HFFc6 (cell line): Measurements from ENCODE around the gene CXCL5. TPM values are rescaled to one million over a fixed set of nuclear protein-coding genes. Genes with fewer than 3 reads are reported as not detected.

Experiments
- DNase-seq: peaks from one replicate; pipeline ENCODE4 v3.0.0-alpha.2; 2018
- H3K27ac Mint-ChIP-seq: 2 replicates; pipeline ENCODE4 v1.8.0; 2020; ENCODE audit warnings: mild to moderate bottlenecking, mixed read lengths
- H3K27me3 Mint-ChIP-seq: 2 replicates; pipeline ENCODE4 v1.8.0; 2021; ENCODE audit warnings: mild to moderate bottlenecking, moderate library complexity, mixed read lengths; ENCODE audit not compliant: insufficient read depth
- H3K36me3 Mint-ChIP-seq: 2 replicates; pipeline ENCODE4 v1.8.0; 2021; ENCODE audit warnings: low read depth, mixed read lengths
- H3K4me1 Mint-ChIP-seq: 2 replicates; pipeline ENCODE4 v1.8.0; 2020; ENCODE audit warnings: low read depth, mixed read lengths
- H3K4me3 Mint-ChIP-seq: 2 replicates; pipeline ENCODE4 v1.8.0; 2020; ENCODE audit warnings: mild to moderate bottlenecking, moderate library complexity, mixed read lengths
- H3K9me3 Mint-ChIP-seq: 2 replicates; pipeline ENCODE4 v1.8.0; 2020; ENCODE audit warnings: mild to moderate bottlenecking, mixed read lengths
- CTCF ChIP-seq: fragments of 200-600 bp; sonication (generic); IDR thresholded peaks from 2 replicates; pipeline ENCODE4 v1.5.0; 2021; ENCODE audit warnings: antibody characterized with exemption, mild to moderate bottlenecking
- total RNA-seq, 6 experiments: library from RNA; stranded (reverse); fragmentation: NEBNext Ultra II Directional; extraction: Animal tissue kit (Norgen Biotek cat#: 25700); gene quantifications; 2 replicates in 1 of 6; 3 replicates in 5 of 6; pipeline ENCODE4 v1.2.3, GENCODE V29; 2021

Gene CXCL5
- total RNA-seq, 6 experiments from 2014 or later, result 0.07 to 0.17 (median 0.14) TPM; not detected in 3

GRCh38 chr4:73990988-73991741, 7.3 kb downstream of the CXCL5 start:
- no peaks in the 10 kb centered on the region for H3K4me1 Mint-ChIP-seq
- peaks cover 7% of the 10 kb centered on the region; the same call in 1 of the 2 replicates for H3K27me3 Mint-ChIP-seq
- no peaks in the 10 kb centered on the region for H3K9me3 Mint-ChIP-seq
- no peak overlapping the region for H3K27ac Mint-ChIP-seq
- H3K4me3 Mint-ChIP-seq, result no peak overlapping the region
- no peak for DNase-seq
- no peaks in the 10 kb centered on the region for H3K36me3 Mint-ChIP-seq
- no peak for TF ChIP-seq CTCF

- Mint-ChIP-seq H3K27me3 (peaks cover 6% of the 10 kb centered on the region; the same call in 1 of the 2 replicates), H3K36me3 (no peaks in the 10 kb centered on the region), H3K4me3 (no peak overlapping the region), H3K4me1 (no peaks in the 10 kb centered on the region), H3K27ac (no peak overlapping the region), H3K9me3 (no peaks in the 10 kb centered on the region)
- DNase-seq, result no peak
- no peak for TF ChIP-seq CTCF
These were observed 8.5 kb downstream of the CXCL5 start for GRCh38 chr4:73989928-73990327.

- no peak for TF ChIP-seq CTCF
- no peak overlapping the region for H3K4me3 Mint-ChIP-seq
- no peaks in the 10 kb centered on the region for H3K4me1 Mint-ChIP-seq
- H3K27me3 Mint-ChIP-seq, result peaks cover 4% of the 10 kb centered on the region; the same call in 1 of the 2 replicates
- DNase-seq, result no peak
- no peaks in the 10 kb centered on the region for H3K9me3 Mint-ChIP-seq
- H3K36me3 Mint-ChIP-seq, result no peaks in the 10 kb centered on the region
- no peak overlapping the region for H3K27ac Mint-ChIP-seq
These were observed 9.4 kb downstream of the CXCL5 start for GRCh38 chr4:73989031-73989430.

- Mint-ChIP-seq H3K9me3 (no peaks in the 10 kb centered on the region), H3K36me3 (no peaks in the 10 kb centered on the region), H3K4me3 (no peak within 1 kb of the TSS), H3K27ac (no peak within 1 kb of the TSS), H3K27me3 (peaks cover 4% of the 10 kb centered on the region; the same call in 1 of the 2 replicates), H3K4me1 (no peaks in the 10 kb centered on the region)
- TF ChIP-seq CTCF, result no peak
- no peak for DNase-seq
These were observed 10.4 kb downstream of the CXCL5 start, which contains the start of gene PPBP for GRCh38 chr4:73988061-73988460. PPBP (minus strand) TSS chr4:73988190; CDS start chr4:73988103, 87 bp downstream.

- no peaks in the 10 kb centered on the region for H3K36me3 Mint-ChIP-seq
- H3K27me3 Mint-ChIP-seq, result peaks cover 4% of the 10 kb centered on the region
- H3K4me3 Mint-ChIP-seq, result no peak overlapping the region
- H3K27ac Mint-ChIP-seq, result no peak overlapping the region
- H3K9me3 Mint-ChIP-seq, result no peaks in the 10 kb centered on the region
- H3K4me1 Mint-ChIP-seq, result peaks cover 6% of the 10 kb centered on the region
- DNase-seq, result no peak
- no peak for TF ChIP-seq CTCF
These were observed 13.0 kb downstream of the CXCL5 start for GRCh38 chr4:73985528-73985852.
